ENCODE data around the gene SEZ6. TPM values are rescaled to one million over a fixed set of nuclear protein-coding genes. Genes with fewer than 3 reads are reported as not detected.

SEZ6 gene
- total RNA-seq, 1 donor from 2014 or later, result not detected

GRCh38 chr17:28970879-28971278 lies 35.0 kb downstream of the SEZ6 start:
- FAIRE-seq, result no peak
- Histone ChIP-seq H3K36me3 (ENCODE audit: insufficient read depth, low read length) (no peaks in the 10 kb centered on the region), H3K27me3 (ENCODE audit: insufficient read depth, low read length) (peaks cover 6% of the 10 kb centered on the region), H4K20me1 (ENCODE audit: insufficient read depth, low read length) (peaks cover 8% of the 10 kb centered on the region), H3K4me1 (ENCODE audit: insufficient read depth, low read length) (peaks cover 16% of the 10 kb centered on the region), H2AFZ (ENCODE audit: low read depth, low read length) (no peak overlapping the region), H3K4me2 (ENCODE audit: low read length) (no peak overlapping the region), H3K79me2 (ENCODE audit: insufficient read depth, low read length) (no peaks in the 10 kb centered on the region), H3K4me3 (ENCODE audit: insufficient read depth, low read depth, low read length) (no peak overlapping the region), H3K9ac (ENCODE audit: low read length) (no peak overlapping the region), H3K27ac (ENCODE audit: low read depth, low read length) (no peak overlapping the region), H3K9me3 (ENCODE audit: insufficient read depth, low read depth, low read length) (no peaks in the 10 kb centered on the region)
- DNase-seq (ENCODE audit: low read depth), result no peak
- Mint-ChIP-seq H3K27ac (ENCODE audit: unreplicated experiment) (no peak overlapping the region), H3K36me3 (ENCODE audit: low read depth, unreplicated experiment) (peaks cover 5% of the 10 kb centered on the region), H3K4me3 (ENCODE audit: unreplicated experiment) (no peak overlapping the region), H3K9me3 (ENCODE audit: unreplicated experiment) (peaks cover 3% of the 10 kb centered on the region), H3K27me3 (ENCODE audit: low read depth, unreplicated experiment) (peaks cover 53% of the 10 kb centered on the region), H3K4me1 (ENCODE audit: low read depth, unreplicated experiment) (peaks cover 18% of the 10 kb centered on the region)
- TF ChIP-seq CTCF (IDR thresholded peaks at IDR 0.05; ENCODE audit: insufficient read depth, low read depth, low read length) (no peak), EZH2 (IDR thresholded peaks at IDR 0.05; ENCODE audit: insufficient read depth, low read length) (no peak)

- Histone ChIP-seq H3K4me1 (ENCODE audit: insufficient read depth, low read length) (peaks cover 16% of the 10 kb centered on the region), H3K9ac (ENCODE audit: low read length) (no peak overlapping the region), H3K27me3 (ENCODE audit: insufficient read depth, low read length) (peaks cover 6% of the 10 kb centered on the region), H3K27ac (ENCODE audit: low read depth, low read length) (no peak overlapping the region), H3K79me2 (ENCODE audit: insufficient read depth, low read length) (no peaks in the 10 kb centered on the region), H3K36me3 (ENCODE audit: insufficient read depth, low read length) (no peaks in the 10 kb centered on the region), H4K20me1 (ENCODE audit: insufficient read depth, low read length) (peaks cover 8% of the 10 kb centered on the region), H3K4me3 (ENCODE audit: insufficient read depth, low read depth, low read length) (no peak overlapping the region), H3K9me3 (ENCODE audit: insufficient read depth, low read depth, low read length) (no peaks in the 10 kb centered on the region), H2AFZ (ENCODE audit: low read depth, low read length) (no peak overlapping the region), H3K4me2 (ENCODE audit: low read length) (no peak overlapping the region)
- peaks cover 3% of the 10 kb centered on the region for H3K9me3 Mint-ChIP-seq (ENCODE audit: unreplicated experiment)
- DNase-seq (ENCODE audit: low read depth) (no peak), FAIRE-seq (no peak)
- no peak for TF ChIP-seq EZH2 (IDR thresholded peaks at IDR 0.05; ENCODE audit: insufficient read depth, low read length)
- TF ChIP-seq CTCF (IDR thresholded peaks at IDR 0.05; ENCODE audit: insufficient read depth, low read depth, low read length), result no peak
- no peak overlapping the region for H3K27ac Mint-ChIP-seq (ENCODE audit: unreplicated experiment)
- peaks cover 5% of the 10 kb centered on the region for H3K36me3 Mint-ChIP-seq (ENCODE audit: low read depth, unreplicated experiment)
- no peak overlapping the region for H3K4me3 Mint-ChIP-seq (ENCODE audit: unreplicated experiment)
- peaks cover 48% of the 10 kb centered on the region for H3K27me3 Mint-ChIP-seq (ENCODE audit: low read depth, unreplicated experiment)
- peaks cover 18% of the 10 kb centered on the region for H3K4me1 Mint-ChIP-seq (ENCODE audit: low read depth, unreplicated experiment)
These were observed 36.0 kb downstream of the SEZ6 start for GRCh38 chr17:28969706-28970393.

- H3K27me3 ChIP-seq (ENCODE audit: insufficient read depth, low read length), result peaks cover 6% of the 10 kb centered on the region
- no peak overlapping the region for H3K4me3 ChIP-seq (ENCODE audit: insufficient read depth, low read depth, low read length)
- H3K9me3 ChIP-seq (ENCODE audit: insufficient read depth, low read depth, low read length), result no peaks in the 10 kb centered on the region
- no peak overlapping the region for H2AFZ ChIP-seq (ENCODE audit: low read depth, low read length)
- no peak overlapping the region for H3K4me2 ChIP-seq (ENCODE audit: low read length)
- no peak overlapping the region for H3K9ac ChIP-seq (ENCODE audit: low read length)
- H3K4me1 Mint-ChIP-seq (ENCODE audit: low read depth, unreplicated experiment), result peaks cover 24% of the 10 kb centered on the region
- peaks cover 8% of the 10 kb centered on the region for H4K20me1 ChIP-seq (ENCODE audit: insufficient read depth, low read length)
- peaks cover 3% of the 10 kb centered on the region for H3K9me3 Mint-ChIP-seq (ENCODE audit: unreplicated experiment)
- DNase-seq (ENCODE audit: low read depth), result no peak
- H3K4me3 Mint-ChIP-seq (ENCODE audit: unreplicated experiment), result no peak overlapping the region
- H3K4me1 ChIP-seq (ENCODE audit: insufficient read depth, low read length), result peaks cover 18% of the 10 kb centered on the region
- peaks cover 2% of the 10 kb centered on the region for H3K36me3 Mint-ChIP-seq (ENCODE audit: low read depth, unreplicated experiment)
- H3K27ac Mint-ChIP-seq (ENCODE audit: unreplicated experiment), result no peak overlapping the region
- no peaks in the 10 kb centered on the region for H3K79me2 ChIP-seq (ENCODE audit: insufficient read depth, low read length)
- H3K36me3 ChIP-seq (ENCODE audit: insufficient read depth, low read length), result no peaks in the 10 kb centered on the region
- TF ChIP-seq CTCF (IDR thresholded peaks at IDR 0.05; ENCODE audit: insufficient read depth, low read depth, low read length) (no peak), EZH2 (IDR thresholded peaks at IDR 0.05; ENCODE audit: insufficient read depth, low read length) (no peak)
- no peak for FAIRE-seq
- H3K27me3 Mint-ChIP-seq (ENCODE audit: low read depth, unreplicated experiment), result peaks cover 42% of the 10 kb centered on the region
- no peak overlapping the region for H3K27ac ChIP-seq (ENCODE audit: low read depth, low read length)
These were observed 36.9 kb downstream of the SEZ6 start for GRCh38 chr17:28968914-28969295.
